Amniotic stem cell (primary cell): ENCODE results near the gene HSPA4.
"Not testable (repeated sequence)": the region's sequence is repeated elsewhere in the genome, so short reads cannot be mapped to it uniquely, and the experiment has no call there.

Source experiments
- DNase-seq: peaks from one replicate; lab custom pipeline; 2025; lab: John Stamatoyannopoulos, UW

Gene HSPA4

DNA sequence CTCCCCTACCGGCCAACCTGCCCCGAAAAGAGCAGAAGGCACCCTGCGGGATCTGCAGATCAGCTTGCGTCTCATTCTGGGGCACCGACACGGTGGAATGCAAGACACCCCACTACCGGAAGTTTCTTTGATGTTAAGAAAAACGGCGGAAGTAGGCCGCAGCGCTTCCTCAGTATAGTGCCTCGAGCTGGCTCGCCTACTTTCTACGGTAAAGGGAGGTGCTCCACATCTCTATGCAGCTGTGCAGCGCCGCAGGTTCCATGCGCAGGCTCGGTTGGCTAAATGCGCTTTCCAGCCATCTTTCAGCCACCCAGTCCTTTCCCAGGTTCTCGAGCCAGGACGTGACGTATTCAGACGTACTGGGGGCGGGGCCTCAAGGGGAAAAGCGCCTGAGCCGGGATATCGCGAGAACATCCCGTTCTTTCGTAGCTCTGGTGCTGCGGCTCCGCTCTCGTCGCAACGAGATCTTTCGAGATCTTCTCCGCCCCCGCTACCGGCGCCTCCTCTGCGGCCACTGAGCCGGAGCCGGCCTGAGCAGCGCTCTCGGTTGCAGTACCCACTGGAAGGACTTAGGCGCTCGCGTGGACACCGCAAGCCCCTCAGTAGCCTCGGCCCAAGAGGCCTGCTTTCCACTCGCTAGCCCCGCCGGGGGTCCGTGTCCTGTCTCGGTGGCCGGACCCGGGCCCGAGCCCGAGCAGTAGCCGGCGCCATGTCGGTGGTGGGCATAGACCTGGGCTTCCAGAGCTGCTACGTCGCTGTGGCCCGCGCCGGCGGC is at the start of gene HSPA4:
TSS of gene HSPA4 (plus strand) at position 472 of the 775 bp plus-strand sequence. CDS start at position 710, 238 bp downstream.
- peak; percentile 97 for DNase-seq

DNA sequence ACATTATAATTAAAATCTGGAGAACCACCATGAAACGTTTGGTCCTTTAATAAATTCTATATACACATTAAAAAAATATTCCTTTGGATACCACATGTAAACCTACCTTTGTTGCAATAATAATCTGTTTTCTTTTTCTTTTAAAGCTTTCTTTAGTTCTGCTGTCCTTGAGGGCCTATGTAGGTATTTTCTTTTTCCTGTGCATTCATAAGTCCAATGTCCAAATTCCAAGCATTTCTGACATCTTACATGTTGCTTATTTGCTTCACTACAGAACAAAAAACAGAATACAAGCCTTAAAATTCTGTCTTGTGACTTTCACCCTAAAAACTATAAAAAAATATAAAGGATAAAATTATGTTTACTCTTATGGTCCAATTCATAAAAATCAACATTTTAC is 45.2 kb upstream of the HSPA4 start:
- no peak for DNase-seq

DNA sequence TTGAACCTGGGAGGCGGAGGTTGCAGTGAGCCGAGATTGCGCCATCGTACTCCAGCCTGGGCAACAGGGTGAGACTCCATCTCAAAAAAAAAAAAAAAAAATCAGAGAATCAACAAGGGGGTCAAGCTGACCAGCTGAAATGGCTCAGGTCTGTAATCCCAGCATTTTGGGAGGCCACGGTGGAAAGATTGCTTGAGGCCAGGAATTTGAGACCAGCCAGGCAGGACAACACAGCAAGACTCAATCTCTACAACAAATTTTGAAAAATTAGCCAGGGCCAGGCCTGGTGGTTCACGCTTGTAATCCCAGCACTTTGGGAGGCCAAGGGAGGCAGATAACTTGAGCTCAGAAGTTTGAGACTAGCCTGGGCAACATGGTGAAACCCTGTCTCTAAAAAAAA is 43.4 kb upstream of the HSPA4 start:
- not testable (repeated sequence) for DNase-seq

DNA sequence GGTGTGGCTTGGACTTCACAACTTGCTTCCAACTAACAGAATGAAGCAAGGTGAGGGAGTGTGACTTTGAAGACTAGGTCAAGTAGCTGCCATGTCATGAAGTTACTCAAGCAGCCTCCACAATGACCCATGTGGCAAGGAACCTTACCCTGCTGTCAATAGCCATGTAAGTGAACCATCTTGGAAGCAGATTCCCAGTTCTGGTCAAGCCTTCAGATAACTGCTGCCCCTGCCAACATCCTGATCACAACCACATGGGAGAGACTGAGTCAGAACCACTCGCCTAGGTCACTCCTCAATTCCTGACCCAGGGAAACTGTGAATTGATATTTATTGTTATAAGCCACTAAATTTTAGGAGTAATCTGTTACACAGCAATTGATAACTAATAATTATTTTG is 36.3 kb upstream of the HSPA4 start:
- no peak for DNase-seq

DNA sequence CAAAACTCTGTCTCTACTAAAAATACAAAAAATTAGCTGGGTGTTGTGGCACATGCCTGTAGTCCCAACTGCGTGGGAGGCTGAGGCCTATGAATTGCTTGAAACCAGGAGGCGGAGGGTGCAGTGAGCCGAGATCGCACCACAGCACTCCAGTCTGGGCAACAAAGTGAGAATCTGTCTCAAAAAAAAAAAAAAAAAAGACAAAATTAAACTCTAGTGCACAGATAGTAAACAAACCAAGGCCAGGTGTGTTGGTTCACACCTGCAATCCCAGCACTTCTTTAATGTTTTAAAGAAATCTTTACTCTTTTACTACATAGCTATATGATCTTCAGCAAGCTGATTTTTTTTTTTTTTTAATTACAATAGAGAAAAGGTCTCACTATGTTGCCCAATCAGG is 33.8 kb upstream of the HSPA4 start:
- DNase-seq: no peak

DNA sequence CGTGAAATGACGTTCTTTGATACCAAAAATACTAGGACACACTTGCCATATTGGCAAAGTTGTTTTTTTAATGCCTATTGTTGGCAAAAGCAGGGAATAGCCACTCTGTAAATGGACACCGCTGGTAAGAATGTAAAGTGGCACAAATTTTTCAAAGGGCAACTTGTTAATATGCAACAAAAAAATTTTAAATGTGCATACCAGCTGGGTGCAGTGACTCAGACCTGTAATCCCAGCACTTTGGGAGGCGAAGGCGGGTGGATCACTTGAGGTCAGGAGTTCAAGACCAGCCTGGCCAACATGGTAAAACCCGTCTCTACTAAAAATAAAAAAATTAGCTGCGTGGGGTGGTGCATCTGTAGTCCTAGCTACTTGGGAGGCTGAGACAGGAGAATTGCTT is 32.3 kb upstream of the HSPA4 start:
- DNase-seq: not testable (repeated sequence)

DNA sequence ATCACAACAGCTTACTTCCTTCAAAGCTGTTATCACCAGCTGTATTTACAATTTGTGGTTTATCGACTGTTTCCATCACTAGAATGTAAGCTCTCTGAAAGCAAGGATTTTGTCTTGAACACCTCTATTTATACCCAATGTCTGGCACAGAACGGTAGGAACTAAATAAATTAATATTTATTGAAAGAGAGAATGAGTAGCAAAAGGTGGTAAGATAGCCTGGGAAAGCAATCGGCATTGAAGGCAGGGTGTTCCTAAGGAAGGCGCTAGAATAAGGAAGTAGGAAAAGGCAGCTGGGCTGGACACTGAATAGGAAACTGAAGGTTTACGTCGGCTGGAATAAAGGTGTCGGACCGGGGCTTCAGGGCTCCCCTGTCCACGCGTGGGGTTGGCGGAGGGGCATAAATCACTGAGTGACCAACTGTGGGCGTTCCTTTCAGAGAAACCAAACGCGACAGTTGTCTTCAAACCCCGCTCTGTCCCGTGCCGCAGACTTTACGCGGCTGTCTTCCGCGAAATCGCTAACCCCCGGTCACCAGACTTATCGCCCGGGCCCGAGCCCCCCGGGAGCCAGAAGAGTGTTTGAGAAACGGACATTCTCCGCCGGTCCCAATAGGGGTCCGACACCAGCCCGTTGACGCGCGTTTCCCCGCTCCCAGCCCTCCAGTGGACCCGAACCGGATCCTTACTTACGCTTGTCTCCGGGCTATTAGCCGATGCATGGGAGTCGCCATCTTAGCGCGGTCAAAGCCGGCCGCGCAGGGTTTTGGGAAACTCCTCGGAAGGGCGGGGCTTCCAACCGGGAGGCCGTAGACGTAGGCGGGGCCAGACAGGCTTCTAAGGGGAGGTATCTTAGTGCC is 25.8 kb upstream of the HSPA4 start, which contains the start of gene ZCCHC10:
TSS of gene ZCCHC10 (minus strand) at position 746 of the 860 bp plus-strand sequence. CDS start at position 734, 12 bp downstream.
- DNase-seq: peak; percentile 88

DNA sequence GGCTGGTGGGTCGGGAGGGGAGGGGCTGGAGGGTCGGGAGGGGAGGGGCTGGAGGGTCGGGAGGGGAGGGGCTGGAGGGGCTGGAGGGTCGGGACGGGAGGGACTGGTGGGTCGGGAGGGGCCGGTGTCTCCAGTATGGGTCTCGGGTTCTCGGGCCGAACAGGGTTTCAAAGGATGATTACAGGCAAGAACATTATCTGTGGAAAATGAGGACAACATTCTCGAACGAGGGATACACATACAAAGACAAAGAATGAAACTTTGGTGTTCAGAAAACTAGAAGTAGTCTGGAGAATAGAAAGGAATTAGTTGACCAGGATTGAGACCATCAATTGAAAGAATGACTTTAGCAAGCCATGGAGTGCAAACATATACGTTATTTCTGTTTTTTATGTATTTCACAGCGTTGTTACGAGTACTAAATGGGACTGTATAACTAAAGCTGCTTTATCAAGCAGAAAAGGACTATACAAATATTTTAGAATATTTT is 25.1 kb upstream of the HSPA4 start:
- DNase-seq: no peak

DNA sequence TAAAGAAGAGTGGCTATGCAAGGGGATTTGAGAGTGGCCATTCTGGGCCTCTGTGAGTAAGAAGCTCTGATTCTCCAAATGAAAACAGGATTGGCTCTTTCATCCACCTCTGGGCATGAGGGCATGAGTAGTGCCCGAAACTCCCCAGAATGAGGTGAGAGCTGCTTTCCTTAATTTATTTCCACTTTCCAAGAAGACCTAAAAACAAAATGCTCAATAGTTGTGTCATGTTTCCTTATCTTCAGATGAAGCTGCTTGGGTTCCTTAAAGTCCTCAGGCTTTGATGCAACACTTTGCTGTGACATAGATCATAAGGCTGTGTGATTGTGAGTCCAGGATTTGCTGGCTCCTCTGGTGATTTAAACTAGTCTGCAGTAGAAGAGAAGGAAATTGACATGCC is 22.4 kb upstream of the HSPA4 start:
- no peak for DNase-seq

DNA sequence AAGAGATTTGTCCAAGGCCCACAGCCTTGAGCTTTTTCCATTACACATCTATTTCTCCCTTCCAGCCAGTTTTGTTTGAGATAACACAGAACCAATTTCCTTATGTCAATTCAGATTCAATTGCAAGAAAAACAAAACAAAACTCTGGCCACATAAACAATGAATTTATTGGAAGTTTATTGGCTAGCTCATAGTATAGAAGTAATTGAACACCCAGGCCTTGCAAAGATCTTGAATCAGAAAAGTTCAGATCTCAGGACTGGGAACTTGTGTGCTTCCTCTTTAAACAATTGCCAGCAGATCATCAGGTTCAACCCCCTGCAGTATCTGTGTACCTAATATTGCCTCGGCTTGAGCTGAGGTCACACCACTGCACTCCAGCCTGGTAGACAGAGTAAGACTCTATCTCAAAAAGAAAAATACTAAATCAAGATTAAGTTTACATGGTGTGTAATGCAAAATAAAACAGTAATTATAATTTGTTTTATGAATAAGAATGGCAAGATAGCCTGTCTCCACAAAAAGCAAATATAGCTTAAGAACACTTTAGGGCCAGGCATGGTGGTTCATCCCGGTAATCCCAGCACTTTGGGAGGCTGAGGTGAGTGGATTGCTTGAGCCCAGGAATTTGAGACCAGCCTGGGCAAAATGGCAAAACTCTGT is 21.3 kb upstream of the HSPA4 start:
- DNase-seq: no peak

DNA sequence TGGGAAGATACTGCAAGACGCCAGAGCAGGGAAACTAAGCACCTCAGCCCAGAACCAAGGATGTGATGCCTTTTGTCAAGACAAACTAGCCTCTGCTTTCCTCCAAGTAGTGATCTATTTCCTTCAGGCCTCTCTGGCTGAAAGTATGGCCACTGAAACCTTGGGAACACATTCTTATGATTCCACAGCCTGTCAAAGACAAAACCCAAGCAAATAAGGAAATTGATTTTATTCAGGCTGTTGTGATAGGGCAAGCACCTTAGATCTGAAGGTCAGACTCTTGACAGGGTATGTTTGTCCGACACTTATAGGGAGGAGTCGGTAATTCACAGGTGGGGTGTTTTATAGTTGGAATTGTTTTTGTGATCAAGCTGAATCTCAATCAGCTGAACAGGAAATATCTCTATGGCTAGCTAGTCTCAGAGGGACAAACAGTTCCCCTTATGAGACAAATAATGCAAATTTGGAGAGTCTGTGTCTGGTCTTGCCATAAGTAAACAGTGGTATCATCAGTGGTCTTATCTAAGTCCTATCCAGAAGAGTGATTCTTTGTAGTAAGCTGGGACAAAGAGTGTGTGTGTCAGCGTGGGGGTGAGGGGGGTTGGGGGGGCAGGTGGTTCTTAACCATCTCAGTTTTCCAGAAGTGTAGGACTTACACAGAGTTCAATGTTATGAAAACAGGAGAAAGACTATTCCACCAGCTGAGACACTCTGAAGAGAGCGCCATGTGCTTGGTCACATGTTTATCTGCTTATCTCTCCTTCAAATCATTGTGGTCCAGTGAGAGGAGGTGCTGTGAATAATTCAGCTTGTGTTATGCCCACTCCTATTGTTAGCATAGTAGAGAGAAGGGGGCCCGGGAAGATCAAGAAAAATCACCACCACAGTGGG is 18.7 kb upstream of the HSPA4 start:
- no peak for DNase-seq

DNA sequence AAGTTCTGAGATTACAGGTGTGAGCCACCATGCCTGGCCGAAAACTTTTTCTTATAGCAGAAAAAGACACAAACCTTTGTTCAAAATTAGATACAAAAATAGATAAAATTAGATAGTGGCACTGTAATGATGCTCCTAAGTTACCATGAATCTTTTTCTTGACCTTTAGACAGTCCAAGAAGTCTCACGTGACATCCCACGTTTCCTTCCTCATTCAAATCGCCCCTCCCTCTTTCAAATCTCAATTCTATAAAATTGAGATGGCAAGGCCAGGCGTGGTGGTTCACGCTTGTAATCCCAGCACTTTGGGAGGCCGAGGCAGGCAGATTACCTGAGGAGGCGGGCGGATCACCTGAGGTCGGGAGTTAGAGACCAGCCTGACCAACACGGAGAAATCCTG is 17.7 kb upstream of the HSPA4 start:
- no peak for DNase-seq

DNA sequence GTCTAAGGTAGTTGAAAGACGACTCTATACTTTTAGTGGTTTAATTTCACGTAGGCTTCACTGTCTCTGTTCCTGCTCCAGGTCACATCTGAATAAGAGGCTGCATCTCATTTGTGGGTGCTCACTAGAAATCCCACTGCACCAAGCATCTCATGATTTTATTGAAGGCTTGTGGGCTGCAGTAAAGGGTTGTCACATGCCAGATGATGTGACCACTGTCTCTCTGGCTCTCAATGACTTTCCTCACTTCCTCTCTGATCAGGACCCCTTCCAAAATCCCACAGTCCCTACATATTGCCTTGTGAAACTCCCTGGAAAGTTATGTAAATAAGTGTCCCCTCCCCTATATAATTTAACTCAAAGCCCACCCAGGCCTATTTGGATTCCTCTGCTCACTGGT is 16.6 kb upstream of the HSPA4 start:
- no peak for DNase-seq

DNA sequence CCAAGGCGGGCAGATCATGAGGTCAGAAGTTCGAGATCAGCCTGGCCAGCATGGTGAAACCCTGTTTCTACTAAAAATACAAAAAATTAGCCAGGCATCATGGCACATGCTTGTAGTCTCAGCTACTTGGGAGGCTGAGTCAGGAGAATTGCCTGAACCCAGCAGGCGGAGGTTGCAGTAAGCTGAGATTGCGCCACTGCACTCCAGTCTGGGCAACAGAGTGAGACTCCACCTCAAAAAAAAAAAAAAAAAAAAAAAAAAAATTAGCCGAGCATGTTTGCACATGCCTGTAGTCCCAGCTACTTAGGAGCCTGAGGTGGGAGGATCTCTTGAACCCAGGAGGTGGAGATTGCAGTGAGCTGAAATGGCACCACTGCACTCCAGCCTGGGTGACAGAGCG is 15.1 kb upstream of the HSPA4 start:
- not testable (repeated sequence) for DNase-seq

DNA sequence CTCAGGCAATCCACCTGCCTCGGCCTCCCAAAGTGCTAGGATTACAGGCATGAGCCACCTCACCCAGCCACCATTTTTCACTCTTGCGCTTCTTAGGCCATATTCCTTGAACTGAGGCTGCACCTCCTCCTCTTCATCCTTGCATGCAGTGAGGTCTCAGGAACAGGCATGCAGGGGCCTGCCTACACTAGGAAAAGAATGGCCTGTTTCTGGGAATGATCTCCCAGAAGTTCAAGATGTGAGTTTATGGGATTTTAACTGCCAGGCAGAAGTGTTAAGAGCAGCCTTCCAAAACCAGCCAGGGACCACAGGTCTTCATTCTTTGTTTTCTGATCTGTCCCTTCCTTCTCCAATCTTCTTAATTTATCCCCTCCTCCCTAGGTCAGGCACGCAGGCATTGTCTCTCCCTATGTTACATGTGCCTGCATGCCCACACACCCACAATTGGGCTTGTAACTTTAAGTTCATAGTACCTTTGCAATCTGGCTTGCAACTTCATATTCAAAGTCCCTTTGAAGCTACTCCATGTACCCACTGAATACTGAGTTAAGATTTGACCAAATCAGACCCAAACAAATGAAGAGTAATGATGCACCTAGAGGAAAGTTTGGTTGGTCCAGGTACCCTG is 10.5 kb upstream of the HSPA4 start:
- no peak for DNase-seq

DNA sequence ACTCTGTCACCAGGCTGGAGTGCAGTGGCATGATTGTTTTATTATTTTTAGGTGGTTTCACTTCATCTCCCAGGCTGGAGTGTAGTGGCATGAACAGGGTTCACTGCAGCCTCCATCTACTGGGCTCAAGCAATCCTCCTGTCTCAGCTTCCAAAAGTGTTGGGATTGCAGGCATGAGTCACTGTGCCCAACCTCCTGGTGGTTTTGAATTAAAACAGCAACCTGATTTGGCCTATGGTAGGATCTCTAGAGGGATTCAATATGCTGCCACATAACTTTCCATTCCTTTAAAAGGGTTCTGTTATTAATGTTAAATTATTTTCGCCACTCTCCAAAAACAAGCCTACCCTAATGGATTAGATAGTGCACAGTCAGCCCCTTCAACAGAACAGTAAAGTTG is 9.9 kb upstream of the HSPA4 start:
- DNase-seq: no peak

DNA sequence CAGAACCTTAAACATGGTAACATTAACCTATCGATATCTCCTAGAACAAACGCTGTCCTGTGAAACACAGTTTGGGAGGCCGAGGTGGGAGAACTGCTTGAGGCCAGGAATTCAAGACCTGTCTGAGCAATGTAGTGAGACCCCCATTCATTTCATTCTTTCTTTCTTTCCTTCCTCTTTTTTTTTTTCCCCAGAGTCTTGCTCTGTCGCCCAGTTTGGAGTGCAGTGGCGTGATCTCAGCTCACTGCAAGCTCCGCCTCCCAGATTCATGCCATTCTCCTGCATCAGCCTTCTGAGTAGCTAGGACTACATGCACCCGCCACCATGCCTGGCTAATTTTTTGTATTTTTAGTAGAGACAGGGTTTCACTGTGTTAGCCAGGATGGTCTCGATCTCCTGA is 5.3 kb upstream of the HSPA4 start:
- not testable (repeated sequence) for DNase-seq

DNA sequence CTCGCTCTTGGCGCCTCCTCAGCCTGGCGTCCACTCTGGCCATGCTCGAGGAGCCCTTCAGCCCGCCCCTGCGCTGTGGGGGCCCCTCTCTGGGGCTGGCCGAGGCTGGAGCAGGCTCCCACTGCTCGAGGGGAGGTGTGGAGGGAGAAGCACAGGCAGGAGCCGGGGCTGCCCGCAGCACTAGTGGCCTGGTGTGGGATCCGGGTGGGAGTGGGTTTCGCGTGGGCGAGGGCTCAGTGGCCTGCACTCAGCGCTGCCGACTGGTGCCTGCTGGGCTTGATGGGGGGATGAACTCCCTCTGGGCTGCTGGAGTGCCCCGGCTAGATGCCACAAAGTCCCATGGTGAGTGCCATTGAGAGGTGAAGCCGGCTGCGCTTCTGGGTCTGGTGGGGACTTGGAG is 4.4 kb upstream of the HSPA4 start:
- DNase-seq: no peak

DNA sequence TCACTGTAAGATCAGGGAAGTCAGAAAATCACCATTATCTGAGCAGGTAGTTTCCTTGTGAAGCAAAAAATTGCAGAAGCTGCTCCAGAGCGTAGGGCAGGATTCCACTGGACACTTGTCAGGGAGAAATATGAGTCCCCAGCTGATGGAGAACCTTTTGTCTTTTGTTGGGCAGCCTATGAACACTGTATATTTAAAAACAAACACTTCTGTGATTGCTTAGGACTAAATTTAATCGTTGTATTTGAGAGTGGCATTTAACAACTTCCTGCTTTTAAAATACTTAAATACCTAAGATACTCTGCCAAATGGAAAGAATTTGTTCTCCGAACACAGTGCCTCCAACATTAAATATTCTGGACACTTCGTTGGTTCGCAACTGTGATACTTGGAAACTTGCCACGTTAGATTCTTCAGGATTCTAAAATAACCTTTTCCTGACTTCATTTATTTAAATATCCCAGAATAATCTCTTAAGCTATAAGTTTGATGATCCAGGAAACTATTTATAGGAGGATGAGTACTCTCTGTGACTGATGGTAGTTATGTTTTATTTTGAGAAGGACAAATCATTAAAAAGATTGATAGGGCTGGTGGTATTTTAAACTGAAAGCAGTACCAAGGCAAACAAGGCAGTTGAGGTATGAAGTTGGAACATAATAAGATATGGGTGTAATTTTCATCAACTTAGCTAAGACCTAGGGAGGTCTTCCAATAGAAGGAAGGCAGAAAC is 2.7 kb upstream of the HSPA4 start:
- DNase-seq: peak; percentile 48

DNA sequence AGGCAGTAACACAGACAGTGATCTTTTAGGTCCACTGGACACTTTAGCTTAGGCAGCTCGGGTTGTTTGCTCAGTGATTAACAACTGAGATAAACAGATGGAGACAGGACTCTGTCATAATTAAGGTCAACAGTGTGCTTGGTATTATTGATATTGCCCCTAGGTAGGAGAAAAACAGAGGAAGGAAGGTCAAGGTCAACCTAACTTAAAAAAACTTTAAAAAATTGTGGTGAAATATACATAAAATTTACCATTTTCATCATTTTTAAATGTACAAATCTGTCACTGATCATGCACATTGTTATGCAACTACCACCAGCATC is 2.1 kb upstream of the HSPA4 start:
- no peak for DNase-seq
